ENCODE measurements around the gene LCN12. TPM values are rescaled to one million over a fixed set of nuclear protein-coding genes. Genes with fewer than 3 reads are reported as not detected.

Gene LCN12
- total and polyA plus RNA-seq, 2 donors (not counting 1 experiment from before 2014, with no cell fraction given): 0.17 TPM; not detected in 1

DNA sequence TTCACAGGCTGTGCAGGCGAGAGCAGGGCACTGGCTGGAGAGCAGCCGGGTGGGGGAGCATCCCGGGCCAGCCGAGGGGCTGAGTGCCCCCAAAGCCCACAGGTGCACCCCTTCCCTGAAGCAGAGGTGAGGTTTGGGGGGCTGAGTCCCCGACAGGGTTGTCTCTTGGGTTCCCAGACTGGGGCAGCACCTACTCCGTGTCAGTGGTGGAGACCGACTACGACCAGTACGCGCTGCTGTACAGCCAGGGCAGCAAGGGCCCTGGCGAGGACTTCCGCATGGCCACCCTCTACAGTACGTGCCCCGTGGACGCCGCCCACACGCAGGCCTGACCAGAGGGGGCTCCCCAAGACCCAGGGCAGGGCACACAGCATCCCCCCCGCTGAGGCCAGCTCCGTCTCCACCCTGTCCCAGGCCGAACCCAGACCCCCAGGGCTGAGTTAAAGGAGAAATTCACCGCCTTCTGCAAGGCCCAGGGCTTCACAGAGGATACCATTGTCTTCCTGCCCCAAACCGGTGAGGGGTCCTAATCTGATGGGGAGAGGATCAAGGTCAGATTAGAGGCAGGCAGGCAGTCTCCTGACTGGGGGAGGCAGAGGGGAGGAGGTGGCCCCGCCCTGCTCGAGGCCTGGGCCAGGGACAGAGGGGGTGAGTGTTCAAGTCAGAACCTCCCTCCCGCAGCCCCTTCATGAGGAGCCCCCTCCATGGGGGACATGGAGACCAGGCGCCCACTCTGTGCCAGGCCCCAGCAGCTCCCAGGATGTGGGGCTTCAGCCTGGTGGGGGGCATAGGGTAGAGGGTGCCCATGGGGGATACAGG lies 27.9 kb downstream of the LCN12 start:
- H3K9ac ChIP-seq (ENCODE audit: insufficient read depth, low read length): no peak overlapping the region

GRCh38 chr9:136980669-136981478 lies 28.8 kb downstream of the LCN12 start:
- no peak overlapping the region for H2AFZ ChIP-seq (ENCODE audit: low read length)
- no peak overlapping the region for H3K4me2 ChIP-seq (ENCODE audit: extremely low read depth, insufficient read depth, low read length)
- no peak for DNase-seq (ENCODE audit: low read depth in 2 of 2)
- no peaks in the 10 kb centered on the region for H4K20me1 ChIP-seq (ENCODE audit: control insufficient read depth, extremely low read depth, insufficient read depth, low read length)
- H3K9ac ChIP-seq (ENCODE audit: insufficient read depth, low read length): no peak overlapping the region
- TF ChIP-seq, protein P1, sequence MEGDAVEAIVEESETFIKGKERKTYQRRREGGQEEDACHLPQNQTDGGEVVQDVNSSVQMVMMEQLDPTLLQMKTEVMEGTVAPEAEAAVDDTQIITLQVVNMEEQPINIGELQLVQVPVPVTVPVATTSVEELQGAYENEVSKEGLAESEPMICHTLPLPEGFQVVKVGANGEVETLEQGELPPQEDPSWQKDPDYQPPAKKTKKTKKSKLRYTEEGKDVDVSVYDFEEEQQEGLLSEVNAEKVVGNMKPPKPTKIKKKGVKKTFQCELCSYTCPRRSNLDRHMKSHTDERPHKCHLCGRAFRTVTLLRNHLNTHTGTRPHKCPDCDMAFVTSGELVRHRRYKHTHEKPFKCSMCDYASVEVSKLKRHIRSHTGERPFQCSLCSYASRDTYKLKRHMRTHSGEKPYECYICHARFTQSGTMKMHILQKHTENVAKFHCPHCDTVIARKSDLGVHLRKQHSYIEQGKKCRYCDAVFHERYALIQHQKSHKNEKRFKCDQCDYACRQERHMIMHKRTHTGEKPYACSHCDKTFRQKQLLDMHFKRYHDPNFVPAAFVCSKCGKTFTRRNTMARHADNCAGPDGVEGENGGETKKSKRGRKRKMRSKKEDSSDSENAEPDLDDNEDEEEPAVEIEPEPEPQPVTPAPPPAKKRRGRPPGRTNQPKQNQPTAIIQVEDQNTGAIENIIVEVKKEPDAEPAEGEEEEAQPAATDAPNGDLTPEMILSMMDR (conservative IDR thresholded peaks at IDR 0.05 in 1 of 2, IDR thresholded peaks at IDR 0.05 in 1 of 2; ENCODE audit: low read depth in 1 of 2, low read length in 2 of 2): no peak
- no peak for TF ChIP-seq EZH2 (IDR thresholded peaks at IDR 0.05; ENCODE audit: low read length, missing control alignments)
- no peaks in the 10 kb centered on the region for H3K36me3 ChIP-seq (ENCODE audit: control insufficient read depth, insufficient read depth, low read length)
- H3K4me1 ChIP-seq (ENCODE audit: control insufficient read depth, extremely low read depth, insufficient read depth, low read length): no peaks in the 10 kb centered on the region
- no peaks in the 10 kb centered on the region for H3K79me2 ChIP-seq (ENCODE audit: control insufficient read depth, insufficient read depth, low read length)
- H3K4me3 ChIP-seq (replicated peaks in 1 of 4; ENCODE audit: control extremely low read depth in 1 of 4, insufficient read depth in 1 of 4, low read depth in 3 of 4, low read length in 4 of 4): no peak overlapping the region
- H3K9me3 ChIP-seq (ENCODE audit: control insufficient read depth, insufficient read depth, low read depth, low read length): no peaks in the 10 kb centered on the region
- no peak overlapping the region for H3K27ac ChIP-seq (ENCODE audit: insufficient read depth, low read length)
- H3K27me3 ChIP-seq (ENCODE audit: control insufficient read depth, insufficient read depth, low read length): peaks cover 22% of the 10 kb centered on the region

More for the DNA sequence above, 27.9 kb downstream of the LCN12 start:
- Histone ChIP-seq H3K27me3 (ENCODE audit: control insufficient read depth, insufficient read depth, low read length) (peaks cover 17% of the 10 kb centered on the region), H3K4me3 (replicated peaks in 1 of 4; ENCODE audit: control extremely low read depth in 1 of 4, insufficient read depth in 1 of 4, low read depth in 3 of 4, low read length in 4 of 4) (no peak overlapping the region), H3K4me2 (ENCODE audit: extremely low read depth, insufficient read depth, low read length) (no peak overlapping the region), H3K27ac (ENCODE audit: insufficient read depth, low read length) (no peak overlapping the region), H3K36me3 (ENCODE audit: control insufficient read depth, insufficient read depth, low read length) (no peaks in the 10 kb centered on the region), H3K9me3 (ENCODE audit: control insufficient read depth, insufficient read depth, low read depth, low read length) (no peaks in the 10 kb centered on the region), H2AFZ (ENCODE audit: low read length) (no peak overlapping the region), H3K79me2 (ENCODE audit: control insufficient read depth, insufficient read depth, low read length) (no peaks in the 10 kb centered on the region), H4K20me1 (ENCODE audit: control insufficient read depth, extremely low read depth, insufficient read depth, low read length) (no peaks in the 10 kb centered on the region), H3K4me1 (ENCODE audit: control insufficient read depth, extremely low read depth, insufficient read depth, low read length) (no peaks in the 10 kb centered on the region)
- TF ChIP-seq EZH2 (IDR thresholded peaks at IDR 0.05; ENCODE audit: low read length, missing control alignments): no peak
- TF ChIP-seq, protein P1 (conservative IDR thresholded peaks at IDR 0.05 in 1 of 2, IDR thresholded peaks at IDR 0.05 in 1 of 2; ENCODE audit: low read depth in 1 of 2, low read length in 2 of 2): no peak
- no peak for DNase-seq (ENCODE audit: low read depth in 2 of 2)

- H3K27me3 ChIP-seq (ENCODE audit: control insufficient read depth, insufficient read depth, low read length): peaks cover 24% of the 10 kb centered on the region
- H3K79me2 ChIP-seq (ENCODE audit: control insufficient read depth, insufficient read depth, low read length): no peaks in the 10 kb centered on the region
- no peaks in the 10 kb centered on the region for H3K36me3 ChIP-seq (ENCODE audit: control insufficient read depth, insufficient read depth, low read length)
- H3K4me2 ChIP-seq (ENCODE audit: extremely low read depth, insufficient read depth, low read length): no peak overlapping the region
- no peak overlapping the region for H3K27ac ChIP-seq (ENCODE audit: insufficient read depth, low read length)
- no peak overlapping the region for H3K4me3 ChIP-seq (replicated peaks in 1 of 4; ENCODE audit: control extremely low read depth in 1 of 4, insufficient read depth in 1 of 4, low read depth in 3 of 4, low read length in 4 of 4)
- H3K9me3 ChIP-seq (ENCODE audit: control insufficient read depth, insufficient read depth, low read depth, low read length): no peaks in the 10 kb centered on the region
- TF ChIP-seq, protein P1 (conservative IDR thresholded peaks at IDR 0.05 in 1 of 2, IDR thresholded peaks at IDR 0.05 in 1 of 2; ENCODE audit: low read depth in 1 of 2, low read length in 2 of 2): no peak
- no peak for TF ChIP-seq EZH2 (IDR thresholded peaks at IDR 0.05; ENCODE audit: low read length, missing control alignments)
- H2AFZ ChIP-seq (ENCODE audit: low read length): no peak overlapping the region
- no peaks in the 10 kb centered on the region for H4K20me1 ChIP-seq (ENCODE audit: control insufficient read depth, extremely low read depth, insufficient read depth, low read length)
- no peak overlapping the region for H3K9ac ChIP-seq (ENCODE audit: insufficient read depth, low read length)
- DNase-seq (ENCODE audit: low read depth in 2 of 2): no peak
- H3K4me1 ChIP-seq (ENCODE audit: control insufficient read depth, extremely low read depth, insufficient read depth, low read length): no peaks in the 10 kb centered on the region
These were observed 29.6 kb downstream of the LCN12 start for GRCh38 chr9:136981588-136982231.
